GM18498 (cell line): ENCODE data around the gene KCNAB1.
"Not testable (repeated sequence)": the region's sequence is repeated elsewhere in the genome, so short reads cannot be mapped to it uniquely, and the experiment has no call there.

Source experiments
- ATAC-seq: cut with Tn5 transposase; IDR thresholded peaks from one replicate; pipeline ENCODE4 v1.9.1; 2021; ENCODE audit warnings: mild to moderate bottlenecking, moderate library complexity; ENCODE audit not compliant: unreplicated experiment

KCNAB1 gene

DNA sequence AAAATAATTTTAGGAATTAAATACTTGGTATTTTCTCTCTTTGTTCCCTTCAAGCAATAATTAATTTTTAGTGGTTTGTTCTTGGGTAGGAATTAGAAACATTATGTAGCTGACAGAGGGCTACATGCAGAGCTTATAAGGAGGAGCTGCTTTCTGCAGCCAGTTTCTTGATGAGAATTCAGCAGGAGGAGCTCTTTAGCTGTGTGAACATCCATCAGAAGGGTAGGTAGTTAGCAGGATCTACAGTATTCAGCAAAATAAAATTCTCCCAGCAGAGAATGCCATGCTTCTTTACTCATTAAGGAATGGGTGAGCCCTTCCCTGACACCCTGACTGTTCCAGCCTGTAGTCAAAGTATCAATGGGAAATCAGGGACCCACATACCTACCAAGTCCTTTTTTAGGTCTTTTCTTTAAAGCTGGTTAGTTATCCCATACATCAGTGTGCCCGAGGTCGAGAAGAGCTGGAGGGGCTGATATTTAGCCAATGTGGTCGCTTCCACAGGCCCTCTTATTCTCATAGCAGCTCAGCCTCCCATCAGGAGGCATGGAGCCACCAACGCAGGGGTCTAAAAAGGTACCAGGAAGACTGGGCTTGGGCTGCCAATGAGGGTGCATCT is 54.0 kb downstream of the KCNAB1 start:
- no peak for ATAC-seq

GRCh38 chr3:156175570-156175969 is 55.2 kb downstream of the KCNAB1 start:
- ATAC-seq = no peak

DNA sequence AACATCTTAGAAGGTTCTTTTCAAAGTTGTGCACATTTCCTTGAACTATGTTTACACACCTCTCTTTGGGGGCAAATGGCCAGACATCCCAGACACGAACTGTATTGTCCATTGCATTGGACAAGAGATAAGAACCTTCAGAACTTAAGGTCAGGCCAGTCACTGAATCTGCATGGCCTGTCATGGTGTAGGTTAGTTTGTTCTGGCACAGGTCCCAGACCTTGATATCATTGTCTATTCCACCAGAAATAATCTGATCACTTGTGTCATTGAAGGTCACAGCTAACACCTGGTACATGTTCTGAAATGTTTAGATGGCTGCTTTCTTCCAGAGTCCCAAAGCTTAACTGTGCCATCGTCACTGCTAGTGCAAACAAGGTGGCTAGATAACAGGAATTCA is 55.7 kb downstream of the KCNAB1 start:
- ATAC-seq = no peak

- no peak for ATAC-seq
Measured at GRCh38 chr3:156176629-156177210, 56.3 kb downstream of the KCNAB1 start.

GRCh38 chr3:156180077-156180476 is 59.7 kb downstream of the KCNAB1 start:
- ATAC-seq = no peak

DNA sequence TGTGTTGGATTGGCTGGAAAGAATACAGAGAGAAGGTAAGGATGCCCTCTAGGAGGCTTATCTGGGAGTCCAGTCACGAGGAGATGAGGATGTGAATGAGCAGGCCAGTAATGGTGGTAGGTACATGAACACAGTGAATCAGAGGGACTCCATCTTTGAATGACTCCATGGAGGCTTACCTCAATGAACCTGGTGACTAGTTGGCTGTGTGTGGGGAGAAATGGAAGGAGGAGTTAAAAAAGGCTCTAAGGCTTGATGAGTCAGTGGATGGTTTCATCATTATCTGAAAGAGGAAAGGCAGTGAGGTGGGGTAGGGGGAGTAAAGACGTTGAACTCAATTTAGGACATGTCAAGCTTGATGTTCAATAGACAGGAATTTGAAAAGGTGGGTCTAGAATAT is 61.1 kb downstream of the KCNAB1 start:
- ATAC-seq = no peak

DNA sequence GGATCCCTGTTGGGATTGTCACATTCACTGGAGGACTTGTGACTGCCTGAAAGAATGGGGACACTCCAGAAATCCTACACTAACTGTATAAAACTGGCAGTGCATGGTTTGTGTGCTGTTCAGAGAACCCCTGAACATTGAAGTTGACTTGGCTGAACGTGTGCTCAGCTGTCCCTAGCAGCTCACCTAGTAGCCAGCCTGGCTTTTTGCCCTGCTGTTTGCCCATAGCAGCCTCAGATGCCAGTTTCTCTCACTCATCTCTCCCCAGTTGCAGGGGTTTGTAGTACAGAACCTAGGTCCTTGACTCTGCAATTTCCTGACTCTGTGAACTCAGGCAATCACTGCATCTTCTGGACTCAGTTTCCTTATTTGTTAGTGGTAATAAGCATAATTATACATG is 63.0 kb downstream of the KCNAB1 start:
- no peak for ATAC-seq

DNA sequence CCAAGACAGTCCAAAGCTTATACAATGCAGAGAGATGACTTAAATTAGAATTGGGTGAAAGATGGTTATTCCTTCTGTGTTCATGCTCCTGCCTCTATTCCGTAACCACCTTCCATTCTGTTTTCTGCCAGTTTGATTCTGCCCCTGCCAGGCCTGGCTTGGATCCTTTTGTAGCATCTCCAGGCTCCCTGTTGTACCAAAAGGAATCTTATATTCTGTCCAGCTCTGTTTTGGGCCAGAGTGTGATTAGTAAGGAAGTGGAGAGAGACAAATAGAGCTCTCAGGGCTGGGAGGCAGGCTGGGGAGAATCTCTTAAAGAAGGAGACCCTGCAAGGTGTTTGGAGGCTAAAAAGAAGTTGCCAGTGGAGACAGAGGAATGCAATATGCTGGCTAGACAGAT is 63.8 kb downstream of the KCNAB1 start:
- no peak for ATAC-seq

GRCh38 chr3:156187146-156187769 is 66.9 kb downstream of the KCNAB1 start:
- no peak for ATAC-seq

DNA sequence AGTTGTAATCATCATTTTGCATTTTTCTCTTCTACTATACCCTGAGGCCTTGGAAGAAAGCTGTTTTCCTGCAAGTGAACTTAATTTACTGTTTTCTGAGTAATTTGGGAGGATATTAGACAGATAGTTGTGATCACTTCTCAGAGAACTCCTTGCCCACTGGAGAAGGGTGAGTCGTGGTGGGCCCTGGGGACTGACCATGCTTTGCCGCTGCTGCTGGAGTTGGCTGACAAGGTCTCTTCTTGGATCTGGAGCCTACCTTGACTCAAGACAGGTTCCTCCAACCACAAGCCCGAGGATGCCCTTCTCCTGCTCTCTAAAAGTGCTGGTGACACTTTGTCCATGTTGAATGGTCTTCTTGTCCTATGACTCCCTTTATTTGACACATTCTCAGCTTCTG is 68.4 kb downstream of the KCNAB1 start:
- ATAC-seq = no peak

DNA sequence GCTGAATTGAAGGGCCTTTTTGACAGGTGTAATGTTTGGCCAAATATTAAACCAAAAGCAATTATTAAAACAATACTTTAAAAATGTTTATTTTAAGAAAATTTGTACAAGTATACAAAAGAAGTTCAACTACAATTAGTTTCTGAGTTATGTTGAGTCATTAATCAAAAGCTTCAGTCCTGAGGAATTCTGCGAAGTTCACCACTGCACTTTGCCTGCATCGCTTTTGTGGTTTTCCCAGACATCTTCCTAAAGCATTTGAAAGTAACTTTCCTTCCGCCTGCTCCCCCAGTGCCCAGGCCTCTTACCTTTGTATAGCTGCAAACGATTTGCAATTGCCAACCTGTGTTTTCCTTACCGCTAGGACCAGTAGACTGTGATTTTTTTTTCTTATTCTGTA is 69.5 kb downstream of the KCNAB1 start:
- ATAC-seq = no peak

DNA sequence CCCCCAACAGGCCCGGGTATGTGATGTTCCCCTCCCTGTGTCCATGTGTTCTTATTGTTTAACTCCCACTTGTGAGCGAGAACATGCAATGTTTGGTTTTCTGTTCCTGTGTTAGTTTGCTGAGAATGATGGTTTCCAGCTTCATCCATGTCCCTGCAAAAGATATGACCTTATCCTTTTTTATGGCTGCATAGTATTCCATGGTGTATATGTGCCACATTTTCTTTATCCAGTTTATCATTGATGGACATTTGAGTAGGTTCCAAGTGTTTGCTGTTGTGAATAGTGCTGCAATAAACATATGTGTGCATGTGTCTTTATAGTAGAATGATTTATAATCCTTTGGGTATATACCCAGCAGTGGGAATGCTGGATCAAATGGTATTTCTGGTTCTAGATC is 74.6 kb downstream of the KCNAB1 start:
- not testable (repeated sequence) for ATAC-seq

GRCh38 chr3:156197152-156197551 is 76.8 kb downstream of the KCNAB1 start:
- ATAC-seq = not testable (repeated sequence)

- ATAC-seq = no peak
Measured at GRCh38 chr3:156201411-156202405, 81.3 kb downstream of the KCNAB1 start.

GRCh38 chr3:156206157-156206556 is 85.8 kb downstream of the KCNAB1 start:
- no peak for ATAC-seq

- no peak for ATAC-seq
Measured at GRCh38 chr3:156207802-156208685, 87.7 kb downstream of the KCNAB1 start.

- ATAC-seq = no peak
Measured at GRCh38 chr3:156209631-156210335, 89.4 kb downstream of the KCNAB1 start.

DNA sequence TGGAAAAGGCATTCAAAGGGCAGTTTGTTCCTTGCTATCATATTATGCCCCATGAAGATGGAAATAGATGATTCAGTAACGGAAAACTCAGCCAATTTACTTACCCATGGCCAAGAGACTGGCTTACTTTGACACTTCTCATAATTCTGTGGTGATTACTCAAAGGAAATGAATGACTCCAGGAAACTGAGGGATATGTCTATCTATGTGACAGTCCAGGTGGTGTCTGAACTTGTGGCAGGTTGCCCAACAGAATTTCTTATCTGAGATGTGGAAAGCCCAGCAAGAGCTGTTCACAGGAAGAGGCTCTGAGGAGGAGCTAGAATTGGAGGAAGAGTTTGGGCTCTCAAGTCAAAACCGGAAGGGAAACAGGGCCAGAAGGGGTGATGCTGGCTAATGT is 91.2 kb downstream of the KCNAB1 start:
- no peak for ATAC-seq

GRCh38 chr3:156214676-156215075 is 94.3 kb downstream of the KCNAB1 start:
- ATAC-seq = no peak

DNA sequence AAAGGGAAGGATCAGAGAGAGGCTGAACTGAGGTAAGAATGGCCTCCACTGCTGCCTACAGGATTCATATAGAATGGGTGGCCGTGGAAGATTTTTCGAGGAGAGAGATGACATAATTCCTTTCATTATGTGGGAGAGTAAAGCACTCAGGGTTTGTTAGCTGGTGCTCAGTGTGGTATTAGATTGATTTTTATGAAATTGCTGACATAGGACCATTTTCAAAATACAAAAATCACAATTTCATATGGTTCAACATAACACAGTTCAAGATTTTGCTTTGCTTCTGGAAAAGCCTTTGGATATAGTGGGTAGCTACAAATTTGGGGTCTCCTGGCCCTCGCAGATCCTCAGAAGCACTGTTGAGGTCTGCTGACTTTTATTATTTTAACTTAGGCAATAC is 95.4 kb downstream of the KCNAB1 start:
- ATAC-seq = no peak
